NCI-H524 (cell line): ENCODE measurements around the gene TBC1D20.
"Not testable (repeated sequence)": the region's sequence is repeated elsewhere in the genome, so short reads cannot be mapped to it uniquely, and the experiment has no call there.

ENCODE experiments used
- DNase-seq, 2 experiments: peaks; one replicate each; lab custom pipeline; 2025; lab: John Stamatoyannopoulos, UW

Gene TBC1D20

GRCh38 chr20:401682-402495 is 60.4 kb downstream of the TBC1D20 start:
- DNase-seq: no peak

GRCh38 chr20:400454-401275 is 61.7 kb downstream of the TBC1D20 start:
- DNase-seq: peak; percentile 94 to 98

GRCh38 chr20:400128-400453 is 62.2 kb downstream of the TBC1D20 start:
- DNase-seq: no peak

GRCh38 chr20:399182-399707 is 63.1 kb downstream of the TBC1D20 start:
- no peak for DNase-seq

GRCh38 chr20:397432-398237 is 64.7 kb downstream of the TBC1D20 start:
- no peak for DNase-seq

GRCh38 chr20:396619-397431 is 65.5 kb downstream of the TBC1D20 start:
- no peak for DNase-seq

- no peak for DNase-seq
These were observed 66.1 kb downstream of the TBC1D20 start for GRCh38 chr20:396252-396618.

- DNase-seq: not testable (repeated sequence)
These were observed 69.0 kb downstream of the TBC1D20 start for GRCh38 chr20:393296-393695.

- DNase-seq: no peak
These were observed 71.2 kb downstream of the TBC1D20 start for GRCh38 chr20:391041-391711.

- peak in 1 of 2 experiments; percentile 11 for DNase-seq
These were observed 73.1 kb downstream of the TBC1D20 start for GRCh38 chr20:389220-389619.

GRCh38 chr20:388034-388994 is 74.0 kb downstream of the TBC1D20 start:
- no peak for DNase-seq

- DNase-seq: no peak
These were observed 74.8 kb downstream of the TBC1D20 start for GRCh38 chr20:387520-387919.

GRCh38 chr20:386634-387033 is 75.7 kb downstream of the TBC1D20 start:
- DNase-seq: not testable (repeated sequence)
